ENCODE data around the gene P4HB. TPM values are rescaled to one million over a fixed set of nuclear protein-coding genes. Genes with fewer than 3 reads are reported as not detected.
"Not testable (repeated sequence)": the region's sequence is repeated elsewhere in the genome, so short reads cannot be mapped to it uniquely, and the experiment has no call there.

P4HB gene
- total RNA-seq, 1 donor from 2014 or later: 66.0 TPM

- DNase-seq (ENCODE audit: low spot score in 2 of 2): no peak
- FAIRE-seq: no peak
Measured at GRCh38 chr17:81851423-81851822, 8.9 kb downstream of the P4HB start.

DNA sequence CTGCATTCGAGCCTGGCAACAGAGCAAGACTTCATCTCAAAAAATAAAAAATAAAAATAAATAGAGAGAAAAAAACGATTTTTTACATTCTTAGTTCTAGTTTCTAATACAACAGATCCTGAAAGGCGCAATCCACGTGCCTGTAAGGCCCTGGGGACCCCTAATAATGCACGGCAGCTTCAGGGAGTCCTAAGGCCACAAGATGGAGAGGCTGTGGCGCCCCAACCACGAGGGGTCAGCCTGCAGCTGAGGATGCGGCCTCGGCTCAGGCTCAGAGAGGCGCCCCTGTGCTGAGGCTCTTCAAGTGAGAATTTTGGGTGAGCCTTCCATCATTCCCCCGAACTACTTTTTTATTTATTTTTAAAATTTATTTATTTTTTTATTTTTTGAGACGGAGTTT, 10.9 kb downstream of the P4HB start:
- FAIRE-seq (no peak), DNase-seq (ENCODE audit: low spot score in 2 of 2) (no peak)

GRCh38 chr17:81846743-81847689, 13.3 kb downstream of the P4HB start:
- no peak for FAIRE-seq

DNA sequence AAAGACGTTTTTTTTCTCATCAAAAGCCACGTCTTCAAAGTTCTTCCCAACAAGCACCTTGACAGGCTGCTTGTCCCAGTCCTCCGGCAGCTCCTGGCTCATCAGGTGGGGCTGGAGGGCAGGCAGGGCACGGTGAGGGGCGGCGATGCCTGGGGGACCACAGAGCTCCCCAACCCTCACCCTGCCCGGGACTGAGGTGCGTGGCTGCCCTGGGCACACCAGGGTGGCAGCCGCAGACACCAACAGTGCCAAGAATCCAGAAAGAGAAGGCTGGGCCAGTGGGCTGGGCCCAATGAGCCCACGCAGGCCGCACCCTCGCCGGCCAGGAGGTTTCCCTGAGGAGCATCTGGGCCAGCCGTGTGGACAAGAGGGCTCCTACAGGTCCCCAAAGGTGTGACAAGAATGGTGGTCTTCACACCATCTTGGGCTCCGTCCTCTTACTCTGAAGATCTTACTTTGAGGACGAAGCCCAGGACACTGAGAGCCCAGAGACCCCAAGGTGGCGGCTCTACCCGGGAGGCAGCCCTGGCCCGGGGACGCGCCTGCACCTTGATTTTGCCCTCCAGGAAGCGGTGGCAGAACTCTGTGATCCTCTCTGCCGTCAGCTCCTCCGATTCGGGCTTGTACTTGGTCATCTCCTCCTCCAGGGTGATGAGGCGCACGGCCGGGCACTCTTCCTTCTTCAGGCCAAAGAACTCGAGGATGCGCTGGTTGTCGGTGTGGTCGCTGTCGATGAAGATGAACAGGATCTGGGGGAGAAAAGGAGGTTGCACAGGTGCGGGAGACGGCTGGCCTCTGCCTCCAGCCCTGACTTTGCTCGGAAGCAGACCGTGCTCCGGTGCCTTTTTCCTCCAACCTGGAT, 14.2 kb downstream of the P4HB start:
- no peak for DNase-seq (ENCODE audit: low spot score in 2 of 2)
- no peak for FAIRE-seq

More at GRCh38 chr17:81846743-81847689, 13.3 kb downstream of the P4HB start:
- DNase-seq (ENCODE audit: low spot score in 2 of 2): no peak

- no peak for FAIRE-seq
- no peak for DNase-seq (ENCODE audit: low spot score in 2 of 2)
Measured at GRCh38 chr17:81845361-81845760, 15.0 kb downstream of the P4HB start.

- FAIRE-seq: no peak
- no peak for DNase-seq (ENCODE audit: low spot score in 2 of 2)
Measured at GRCh38 chr17:81844887-81845286, 15.4 kb downstream of the P4HB start.

DNA sequence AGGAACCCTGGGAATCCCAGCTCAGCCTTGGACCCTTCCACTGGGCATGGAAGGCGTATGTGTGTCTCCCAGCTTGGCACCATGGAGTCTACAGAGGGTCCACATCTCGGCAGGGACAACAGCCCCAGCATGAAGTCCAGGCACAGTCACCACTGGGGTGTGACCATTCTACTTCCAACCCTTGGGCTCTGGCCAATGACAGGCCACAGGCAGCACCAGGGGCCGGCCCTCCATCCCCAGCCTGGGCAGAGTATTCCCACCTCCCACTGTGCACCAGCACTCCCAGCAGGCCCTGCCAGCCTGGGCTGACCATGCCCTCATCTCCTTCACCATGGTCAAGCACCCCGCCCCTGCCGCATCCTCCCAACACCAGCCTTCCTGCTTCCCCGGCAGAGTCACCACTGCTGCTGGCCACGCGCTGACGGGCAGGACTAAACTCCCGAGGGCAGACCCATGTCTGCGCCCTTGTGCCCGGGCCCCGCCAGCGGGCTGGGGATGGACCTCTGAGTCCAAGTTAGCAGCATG, 15.9 kb downstream of the P4HB start:
- no peak for FAIRE-seq
- DNase-seq (ENCODE audit: low spot score in 2 of 2): no peak

DNA sequence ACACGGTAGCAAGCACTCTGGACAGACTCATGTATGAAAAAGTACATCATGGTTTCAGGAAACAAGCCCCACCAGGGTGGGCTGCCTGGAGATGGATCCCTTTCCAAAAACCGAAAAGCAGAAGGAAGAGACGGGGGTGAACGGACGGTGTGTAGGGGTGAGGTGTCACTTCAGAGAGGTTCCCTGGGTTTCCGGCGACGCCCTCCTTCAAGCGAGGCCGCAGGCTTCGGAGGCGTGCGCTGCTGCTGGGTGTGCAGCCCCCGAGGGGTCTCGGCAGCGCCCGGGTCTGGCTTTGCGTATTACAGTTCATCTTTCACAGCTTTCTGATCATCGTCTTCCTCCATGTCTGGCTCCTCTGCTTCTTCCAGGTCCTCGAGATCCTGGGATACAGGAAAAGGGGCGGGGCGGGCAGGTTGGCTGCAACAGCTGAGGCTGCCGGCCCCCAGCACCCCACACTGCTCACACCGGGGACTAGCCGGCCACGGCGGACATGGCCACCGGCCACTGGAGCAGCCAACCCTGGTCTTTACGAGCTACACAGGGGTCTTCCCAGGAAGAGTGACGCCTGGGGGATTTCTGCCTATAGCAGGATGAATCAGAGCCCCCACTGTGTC, 16.5 kb downstream of the P4HB start:
- DNase-seq (ENCODE audit: low spot score in 2 of 2) (no peak), FAIRE-seq (no peak)

- FAIRE-seq (no peak), DNase-seq (ENCODE audit: low spot score in 2 of 2) (no peak)
Measured at GRCh38 chr17:81842725-81843504, 17.4 kb downstream of the P4HB start.

- no peak for DNase-seq (ENCODE audit: low spot score in 2 of 2)
- no peak for FAIRE-seq
Measured at GRCh38 chr17:81842378-81842724, 18.0 kb downstream of the P4HB start.

DNA sequence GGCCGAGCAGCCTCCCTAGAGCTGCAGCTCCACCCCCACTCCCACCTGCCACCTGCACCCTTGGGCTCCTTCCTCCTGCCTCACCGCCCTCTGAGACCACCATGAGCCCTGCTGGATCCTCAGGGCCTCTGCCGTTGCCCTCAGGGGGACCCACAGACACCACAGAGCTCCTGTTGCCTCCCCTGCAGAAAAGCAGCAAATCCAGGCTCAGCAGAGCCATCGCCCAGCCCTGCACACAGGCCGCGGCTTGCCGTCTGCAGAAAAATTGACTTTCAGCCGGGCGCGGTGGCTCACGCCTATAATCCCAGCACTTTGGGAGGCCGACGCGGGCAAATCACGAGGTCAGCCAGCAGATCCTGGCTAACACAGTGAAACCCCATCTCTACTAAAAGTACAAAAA, 18.5 kb downstream of the P4HB start:
- FAIRE-seq (no peak), DNase-seq (ENCODE audit: low spot score in 2 of 2) (no peak)

DNA sequence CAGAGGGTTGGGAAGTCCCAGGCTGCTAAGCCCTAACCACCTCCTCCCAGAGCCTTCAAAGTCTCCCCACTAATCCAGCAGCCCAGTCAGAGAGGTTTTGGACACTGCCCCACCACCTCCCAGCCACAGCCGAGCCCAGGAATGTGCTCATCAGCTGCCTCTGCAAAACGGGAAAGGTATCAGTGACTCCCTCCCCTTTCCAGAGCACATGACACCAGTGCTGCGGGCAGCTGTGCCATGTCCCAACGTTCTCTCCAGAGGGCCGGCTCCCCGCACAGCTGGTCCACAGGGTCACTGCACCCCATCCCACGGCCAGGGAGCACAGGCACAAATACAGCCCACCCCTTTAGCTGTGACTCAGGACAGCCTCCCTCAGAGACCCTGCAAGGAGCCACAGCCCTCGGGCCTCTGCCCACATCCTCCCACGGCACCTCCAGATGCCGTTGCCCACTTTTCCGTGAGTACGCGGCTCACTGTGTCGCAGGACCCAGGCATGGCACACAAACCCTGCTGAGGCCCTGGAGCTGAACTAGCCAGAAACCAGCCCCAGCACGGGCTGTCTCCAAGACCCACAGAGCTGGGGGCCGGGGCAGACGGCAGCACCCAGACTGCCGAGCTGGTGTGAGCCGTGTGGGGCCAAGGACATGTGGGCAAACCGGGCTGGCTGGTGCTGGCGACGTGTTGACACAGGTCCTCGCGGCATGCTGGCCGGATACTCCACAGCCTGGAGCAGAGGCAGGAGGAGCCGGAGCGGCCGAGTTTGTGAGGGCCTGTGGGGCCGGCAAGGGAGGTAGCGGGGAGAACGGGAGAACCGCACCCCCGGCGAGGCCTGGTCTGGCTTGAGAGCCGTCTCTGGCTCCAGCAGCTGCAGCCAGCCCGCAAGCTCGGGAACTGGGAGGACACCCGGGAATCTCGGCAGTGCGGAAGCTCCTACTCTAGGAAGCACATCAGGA, 19.2 kb downstream of the P4HB start:
- FAIRE-seq: no peak
- no peak for DNase-seq (ENCODE audit: low spot score in 2 of 2)

GRCh38 chr17:81840059-81840458, 20.3 kb downstream of the P4HB start:
- not testable (repeated sequence) for DNase-seq (ENCODE audit: low spot score in 2 of 2); FAIRE-seq

- DNase-seq (ENCODE audit: low spot score in 2 of 2) (no peak), FAIRE-seq (no peak)
Measured at GRCh38 chr17:81839301-81839700, 21.0 kb downstream of the P4HB start.

GRCh38 chr17:81838753-81839255, 21.5 kb downstream of the P4HB start:
- FAIRE-seq: no peak
- DNase-seq (ENCODE audit: low spot score in 2 of 2): no peak

DNA sequence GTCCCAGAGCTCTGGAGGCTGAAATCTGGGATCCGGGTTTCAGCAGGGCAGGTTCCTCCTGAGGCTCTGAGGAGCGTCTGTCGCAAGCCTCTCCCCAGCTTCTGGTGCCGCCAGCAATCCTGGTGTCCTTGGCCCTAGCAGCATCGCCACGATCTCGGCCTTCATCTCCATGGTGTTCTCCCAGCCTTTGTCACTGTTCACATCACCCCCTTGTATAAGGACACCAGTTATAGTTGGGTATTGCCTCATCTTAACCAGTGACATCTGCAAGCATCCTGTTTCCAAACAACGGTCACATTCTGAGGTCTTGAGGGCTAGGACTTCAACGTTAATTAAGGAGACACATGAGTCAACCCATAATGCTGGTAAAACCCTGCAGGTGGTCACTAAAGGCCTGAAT, 22.7 kb downstream of the P4HB start:
- no peak for FAIRE-seq
- DNase-seq (ENCODE audit: low spot score in 2 of 2): no peak

GRCh38 chr17:81834831-81835267, 25.5 kb downstream of the P4HB start, which contains the start of gene PPP1R27:
Gene PPP1R27, minus strand, starts transcription at chr17:81835050. Its CDS starts 97 bp downstream, at chr17:81834953.
- DNase-seq (ENCODE audit: low spot score in 2 of 2): no peak
- no peak for FAIRE-seq

Measured in frontal cortex (tissue), 4 donors.